Measurements from ENCODE around the gene CD177.
"Not testable (repeated sequence)": the region's sequence is repeated elsewhere in the genome, so short reads cannot be mapped to it uniquely, and the experiment has no call there.

The CD177 gene

GRCh38 chr19:43382586-43383216, 29.2 kb downstream of the CD177 start:
- H3K27me3 ChIP-seq (ENCODE audit: control insufficient read depth, insufficient read depth, low read length); H3K36me3 ChIP-seq (ENCODE audit: control insufficient read depth, insufficient read depth, low read length); H3K4me1 ChIP-seq (ENCODE audit: control insufficient read depth, insufficient read depth, low read length); H3K9ac ChIP-seq (ENCODE audit: low read depth, low read length); H3K9me3 ChIP-seq (ENCODE audit: control insufficient read depth, insufficient read depth, low read length); H3K4me3 ChIP-seq (ENCODE audit: low read depth, low read length); H3K27ac ChIP-seq (ENCODE audit: low read depth, low read length): not testable (repeated sequence)

DNA sequence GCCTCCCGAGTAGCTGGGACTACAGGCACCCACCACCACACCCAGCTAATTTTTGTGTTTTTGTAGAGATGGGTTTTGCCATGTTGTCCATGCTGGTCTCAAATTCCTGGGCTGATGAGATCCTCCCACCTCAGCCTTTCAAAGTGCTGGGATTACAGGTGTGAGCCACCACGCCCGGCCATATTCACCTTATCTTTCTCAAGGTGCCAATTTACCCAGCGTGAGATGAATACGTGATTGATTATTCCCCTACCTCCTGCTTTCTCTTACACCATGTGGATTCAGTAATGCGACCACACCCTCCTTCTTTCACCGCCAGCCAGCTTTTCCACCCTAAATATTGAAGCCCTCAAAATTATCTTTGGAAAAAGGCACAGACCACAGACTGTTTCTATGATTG, 29.8 kb downstream of the CD177 start:
- H3K27me3 ChIP-seq (ENCODE audit: control insufficient read depth, insufficient read depth, low read length); H3K27ac ChIP-seq (ENCODE audit: low read depth, low read length); H3K9me3 ChIP-seq (ENCODE audit: control insufficient read depth, insufficient read depth, low read length); H3K9ac ChIP-seq (ENCODE audit: low read depth, low read length); H3K36me3 ChIP-seq (ENCODE audit: control insufficient read depth, insufficient read depth, low read length); H3K4me3 ChIP-seq (ENCODE audit: low read depth, low read length); H3K4me1 ChIP-seq (ENCODE audit: control insufficient read depth, insufficient read depth, low read length): not testable (repeated sequence)

DNA sequence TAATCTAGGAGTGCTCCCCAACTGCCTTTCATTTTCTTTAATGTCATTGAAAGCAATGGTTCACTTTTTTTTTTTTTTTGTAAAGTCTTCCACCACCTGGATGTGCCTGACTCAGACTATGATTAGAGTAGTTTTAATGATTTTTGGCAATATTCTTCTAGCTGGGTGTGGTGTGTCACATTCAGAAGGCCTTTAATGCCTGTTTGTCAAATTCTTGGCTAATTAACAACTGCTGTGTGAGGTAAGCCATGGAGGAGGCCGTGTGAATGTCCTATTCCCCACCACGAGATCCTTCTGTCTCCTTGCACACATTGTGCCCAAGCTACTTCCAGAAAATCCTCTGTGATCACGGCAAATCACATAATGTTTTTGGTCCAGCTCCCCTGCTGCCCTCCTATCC, 30.3 kb downstream of the CD177 start:
- not testable (repeated sequence) for H3K4me1 ChIP-seq (ENCODE audit: control insufficient read depth, insufficient read depth, low read length); H3K27me3 ChIP-seq (ENCODE audit: control insufficient read depth, insufficient read depth, low read length); H3K36me3 ChIP-seq (ENCODE audit: control insufficient read depth, insufficient read depth, low read length); H3K9me3 ChIP-seq (ENCODE audit: control insufficient read depth, insufficient read depth, low read length); H3K27ac ChIP-seq (ENCODE audit: low read depth, low read length); H3K4me3 ChIP-seq (ENCODE audit: low read depth, low read length); H3K9ac ChIP-seq (ENCODE audit: low read depth, low read length)

- H3K36me3 ChIP-seq (ENCODE audit: control insufficient read depth, insufficient read depth, low read length); H3K27ac ChIP-seq (ENCODE audit: low read depth, low read length); H3K4me3 ChIP-seq (ENCODE audit: low read depth, low read length); H3K9me3 ChIP-seq (ENCODE audit: control insufficient read depth, insufficient read depth, low read length); H3K4me1 ChIP-seq (ENCODE audit: control insufficient read depth, insufficient read depth, low read length); H3K27me3 ChIP-seq (ENCODE audit: control insufficient read depth, insufficient read depth, low read length); H3K9ac ChIP-seq (ENCODE audit: low read depth, low read length): not testable (repeated sequence)
Measured at GRCh38 chr19:43390903-43391551, 37.5 kb downstream of the CD177 start.

GRCh38 chr19:43391552-43391935, 38.1 kb downstream of the CD177 start:
- not testable (repeated sequence) for H3K4me1 ChIP-seq (ENCODE audit: control insufficient read depth, insufficient read depth, low read length); H3K36me3 ChIP-seq (ENCODE audit: control insufficient read depth, insufficient read depth, low read length); H3K27me3 ChIP-seq (ENCODE audit: control insufficient read depth, insufficient read depth, low read length); H3K4me3 ChIP-seq (ENCODE audit: low read depth, low read length); H3K27ac ChIP-seq (ENCODE audit: low read depth, low read length); H3K9ac ChIP-seq (ENCODE audit: low read depth, low read length); H3K9me3 ChIP-seq (ENCODE audit: control insufficient read depth, insufficient read depth, low read length)

DNA sequence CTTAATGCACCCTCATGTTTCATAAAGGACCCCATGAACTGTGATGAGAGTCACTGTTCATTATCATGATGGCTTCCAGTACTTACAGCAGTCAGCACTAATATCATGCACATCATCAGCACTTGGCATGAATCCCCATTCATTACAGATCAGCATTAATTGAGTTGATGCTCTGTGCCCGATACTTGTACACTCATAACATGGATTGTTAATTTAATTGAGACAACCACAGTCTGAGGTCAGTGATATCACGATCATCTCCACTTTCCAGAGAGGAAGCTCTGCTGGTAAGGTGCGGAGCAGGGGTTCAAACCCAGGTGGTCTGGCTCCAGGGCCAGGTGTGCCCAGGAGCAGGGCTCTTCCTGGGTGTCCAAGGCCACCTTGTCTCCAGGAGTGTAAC, 40.0 kb downstream of the CD177 start:
- not testable (repeated sequence) for H3K4me1 ChIP-seq (ENCODE audit: control insufficient read depth, insufficient read depth, low read length); H3K4me3 ChIP-seq (ENCODE audit: low read depth, low read length); H3K36me3 ChIP-seq (ENCODE audit: control insufficient read depth, insufficient read depth, low read length); H3K27ac ChIP-seq (ENCODE audit: low read depth, low read length); H3K9ac ChIP-seq (ENCODE audit: low read depth, low read length); H3K27me3 ChIP-seq (ENCODE audit: control insufficient read depth, insufficient read depth, low read length); H3K9me3 ChIP-seq (ENCODE audit: control insufficient read depth, insufficient read depth, low read length)

DNA sequence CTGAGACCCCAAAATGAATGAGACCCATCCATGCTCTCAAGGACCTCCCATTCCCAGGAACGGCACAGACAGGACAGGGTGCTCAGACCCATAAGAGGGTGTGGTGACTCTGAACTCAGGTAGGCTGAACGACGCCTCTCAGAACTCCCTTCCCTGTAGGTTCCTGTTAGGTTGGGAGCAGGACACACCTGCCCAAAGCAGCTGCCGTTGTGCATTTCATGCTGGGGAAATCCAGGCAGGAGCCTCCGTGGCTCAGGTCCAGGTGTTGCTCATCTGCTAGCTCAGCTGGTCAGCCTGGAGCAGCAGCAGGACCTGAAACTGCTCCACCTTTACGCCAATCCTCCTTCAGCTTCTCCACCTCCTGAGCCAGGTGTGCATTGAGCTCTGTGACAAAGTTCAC, 42.1 kb downstream of the CD177 start:
- Histone ChIP-seq H3K27me3 (ENCODE audit: control insufficient read depth, insufficient read depth, low read length) (no peaks in the 10 kb centered on the region), H3K9ac (ENCODE audit: low read depth, low read length) (no peak overlapping the region), H3K4me3 (ENCODE audit: low read depth, low read length) (no peak overlapping the region), H3K36me3 (ENCODE audit: control insufficient read depth, insufficient read depth, low read length) (no peaks in the 10 kb centered on the region), H3K27ac (ENCODE audit: low read depth, low read length) (no peak overlapping the region), H3K9me3 (ENCODE audit: control insufficient read depth, insufficient read depth, low read length) (no peaks in the 10 kb centered on the region), H3K4me1 (ENCODE audit: control insufficient read depth, insufficient read depth, low read length) (no peaks in the 10 kb centered on the region)

- Histone ChIP-seq H3K4me3 (ENCODE audit: low read depth, low read length) (no peak overlapping the region), H3K27me3 (ENCODE audit: control insufficient read depth, insufficient read depth, low read length) (no peaks in the 10 kb centered on the region), H3K27ac (ENCODE audit: low read depth, low read length) (no peak overlapping the region), H3K9ac (ENCODE audit: low read depth, low read length) (no peak overlapping the region), H3K36me3 (ENCODE audit: control insufficient read depth, insufficient read depth, low read length) (no peaks in the 10 kb centered on the region), H3K9me3 (ENCODE audit: control insufficient read depth, insufficient read depth, low read length) (no peaks in the 10 kb centered on the region), H3K4me1 (ENCODE audit: control insufficient read depth, insufficient read depth, low read length) (no peaks in the 10 kb centered on the region)
Measured at GRCh38 chr19:43406297-43406696, 52.8 kb downstream of the CD177 start.

DNA sequence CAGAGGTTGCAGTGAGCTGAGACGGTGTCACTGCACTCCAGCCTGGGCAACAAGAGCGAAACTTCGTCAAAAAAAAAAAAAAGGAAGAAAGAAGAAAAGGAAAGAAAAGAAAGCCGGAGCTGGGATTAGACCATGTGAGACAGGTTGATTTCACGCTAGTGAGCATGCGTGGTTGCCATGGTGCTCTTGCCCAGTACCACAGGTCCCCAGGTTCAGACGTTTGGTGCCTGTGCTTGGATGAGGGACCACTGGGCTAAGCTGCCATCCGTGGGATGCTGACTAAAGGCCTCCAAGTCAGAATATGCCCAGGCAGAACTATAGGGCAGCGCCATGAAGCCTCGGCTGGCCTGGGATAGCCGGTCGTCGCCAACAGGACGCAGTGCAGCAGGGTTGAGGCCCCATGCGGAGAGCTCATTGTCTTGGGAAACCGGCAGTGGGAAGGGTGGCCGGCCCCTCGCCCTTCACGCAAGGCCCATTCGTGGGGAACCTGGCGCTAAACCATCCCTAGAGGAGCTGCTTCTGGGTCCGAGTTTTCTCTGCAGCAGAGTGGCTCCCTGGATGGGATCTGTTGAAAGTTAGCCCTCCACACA, 54.0 kb downstream of the CD177 start:
- Histone ChIP-seq H3K4me1 (ENCODE audit: control insufficient read depth, insufficient read depth, low read length) (no peaks in the 10 kb centered on the region), H3K9me3 (ENCODE audit: control insufficient read depth, insufficient read depth, low read length) (peaks cover 2% of the 10 kb centered on the region; the same call in 1 of the 2 replicates), H3K27me3 (ENCODE audit: control insufficient read depth, insufficient read depth, low read length) (no peaks in the 10 kb centered on the region), H3K36me3 (ENCODE audit: control insufficient read depth, insufficient read depth, low read length) (no peaks in the 10 kb centered on the region), H3K4me3 (ENCODE audit: low read depth, low read length) (no peak overlapping the region), H3K27ac (ENCODE audit: low read depth, low read length) (no peak overlapping the region), H3K9ac (ENCODE audit: low read depth, low read length) (no peak overlapping the region)

- Histone ChIP-seq H3K9ac (ENCODE audit: low read depth, low read length) (no peak overlapping the region), H3K27me3 (ENCODE audit: control insufficient read depth, insufficient read depth, low read length) (no peaks in the 10 kb centered on the region), H3K9me3 (ENCODE audit: control insufficient read depth, insufficient read depth, low read length) (peaks cover 2% of the 10 kb centered on the region; the same call in 1 of the 2 replicates), H3K4me1 (ENCODE audit: control insufficient read depth, insufficient read depth, low read length) (no peaks in the 10 kb centered on the region), H3K27ac (ENCODE audit: low read depth, low read length) (no peak overlapping the region), H3K4me3 (ENCODE audit: low read depth, low read length) (no peak overlapping the region), H3K36me3 (ENCODE audit: control insufficient read depth, insufficient read depth, low read length) (no peaks in the 10 kb centered on the region)
Measured at GRCh38 chr19:43408043-43408442, 54.6 kb downstream of the CD177 start.

- Histone ChIP-seq H3K9ac (ENCODE audit: low read depth, low read length) (no peak overlapping the region), H3K9me3 (ENCODE audit: control insufficient read depth, insufficient read depth, low read length) (peaks cover 6% of the 10 kb centered on the region; the same call in 1 of the 2 replicates), H3K4me3 (ENCODE audit: low read depth, low read length) (no peak overlapping the region), H3K27ac (ENCODE audit: low read depth, low read length) (no peak overlapping the region), H3K27me3 (ENCODE audit: control insufficient read depth, insufficient read depth, low read length) (no peaks in the 10 kb centered on the region), H3K36me3 (ENCODE audit: control insufficient read depth, insufficient read depth, low read length) (no peaks in the 10 kb centered on the region), H3K4me1 (ENCODE audit: control insufficient read depth, insufficient read depth, low read length) (no peaks in the 10 kb centered on the region)
Measured at GRCh38 chr19:43409415-43409814, 55.9 kb downstream of the CD177 start.
